GM12873 (cell line): ENCODE data around the gene ZBED4.

Experiments
- TF ChIP-seq, protein P1 (sequence below): IDR thresholded peaks from 2 replicates; pipeline ENCODE4 v1.5.1; 2012; ENCODE audit warnings: low read depth, mild to moderate bottlenecking, moderate library complexity, low read length, control low read depth; ENCODE audit not compliant: insufficient read depth; ENCODE audit errors: missing control alignments

ZBED4 gene

DNA sequence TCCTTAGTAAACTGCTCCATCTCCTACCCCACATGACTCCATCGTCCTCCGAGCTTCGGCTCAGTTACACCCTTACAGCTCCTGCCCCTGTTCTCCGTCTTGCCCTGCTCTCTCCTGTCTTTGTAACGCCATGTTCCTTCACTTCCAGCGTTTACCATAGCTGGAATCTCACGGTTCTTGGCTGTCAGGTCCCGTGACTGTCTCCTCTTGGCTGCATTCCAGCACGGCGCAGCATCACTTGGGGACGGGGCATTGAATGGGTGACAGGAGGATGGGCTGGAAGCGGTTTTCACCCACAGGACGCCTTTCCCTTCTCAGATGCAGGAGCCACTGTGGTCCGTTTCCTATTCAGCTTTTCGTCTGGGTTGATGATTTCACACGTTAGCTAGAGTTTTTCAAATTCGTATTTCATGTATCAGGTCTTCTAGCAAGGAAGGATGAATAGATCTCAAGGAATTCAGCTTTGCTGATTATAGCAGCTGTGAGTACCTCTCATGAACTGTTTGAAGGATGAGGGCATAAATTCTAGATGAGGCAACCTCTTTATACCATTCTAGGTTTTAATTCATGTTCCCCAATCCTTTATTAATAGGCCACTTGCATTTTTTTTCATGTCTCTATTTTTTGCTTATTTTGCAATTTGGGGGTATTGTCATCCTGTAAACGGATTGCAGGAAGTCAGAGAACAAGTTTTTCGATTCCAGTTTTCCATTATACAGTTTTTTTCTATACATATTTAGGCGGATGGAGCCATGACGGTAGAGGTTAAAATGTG lies 29.1 kb downstream of the ZBED4 start:
- TF ChIP-seq, protein P1, sequence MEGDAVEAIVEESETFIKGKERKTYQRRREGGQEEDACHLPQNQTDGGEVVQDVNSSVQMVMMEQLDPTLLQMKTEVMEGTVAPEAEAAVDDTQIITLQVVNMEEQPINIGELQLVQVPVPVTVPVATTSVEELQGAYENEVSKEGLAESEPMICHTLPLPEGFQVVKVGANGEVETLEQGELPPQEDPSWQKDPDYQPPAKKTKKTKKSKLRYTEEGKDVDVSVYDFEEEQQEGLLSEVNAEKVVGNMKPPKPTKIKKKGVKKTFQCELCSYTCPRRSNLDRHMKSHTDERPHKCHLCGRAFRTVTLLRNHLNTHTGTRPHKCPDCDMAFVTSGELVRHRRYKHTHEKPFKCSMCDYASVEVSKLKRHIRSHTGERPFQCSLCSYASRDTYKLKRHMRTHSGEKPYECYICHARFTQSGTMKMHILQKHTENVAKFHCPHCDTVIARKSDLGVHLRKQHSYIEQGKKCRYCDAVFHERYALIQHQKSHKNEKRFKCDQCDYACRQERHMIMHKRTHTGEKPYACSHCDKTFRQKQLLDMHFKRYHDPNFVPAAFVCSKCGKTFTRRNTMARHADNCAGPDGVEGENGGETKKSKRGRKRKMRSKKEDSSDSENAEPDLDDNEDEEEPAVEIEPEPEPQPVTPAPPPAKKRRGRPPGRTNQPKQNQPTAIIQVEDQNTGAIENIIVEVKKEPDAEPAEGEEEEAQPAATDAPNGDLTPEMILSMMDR: no peak

DNA sequence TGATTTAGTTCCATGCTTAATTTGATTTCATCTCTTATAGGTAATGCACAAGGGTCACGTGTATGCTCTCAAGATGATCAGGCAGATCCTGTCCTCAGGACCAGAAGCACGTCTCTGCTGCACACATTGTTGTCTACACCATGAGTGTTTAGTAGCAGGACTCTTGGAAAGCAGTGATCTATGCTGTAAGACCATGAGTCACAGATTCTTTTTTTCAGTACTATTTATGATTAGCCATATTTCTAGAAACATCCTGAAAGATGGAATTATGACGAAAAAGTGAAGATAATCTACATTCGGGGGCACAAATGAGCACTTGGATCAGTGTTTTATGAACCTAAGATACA lies 29.6 kb downstream of the ZBED4 start:
- TF ChIP-seq, protein P1: no peak

DNA sequence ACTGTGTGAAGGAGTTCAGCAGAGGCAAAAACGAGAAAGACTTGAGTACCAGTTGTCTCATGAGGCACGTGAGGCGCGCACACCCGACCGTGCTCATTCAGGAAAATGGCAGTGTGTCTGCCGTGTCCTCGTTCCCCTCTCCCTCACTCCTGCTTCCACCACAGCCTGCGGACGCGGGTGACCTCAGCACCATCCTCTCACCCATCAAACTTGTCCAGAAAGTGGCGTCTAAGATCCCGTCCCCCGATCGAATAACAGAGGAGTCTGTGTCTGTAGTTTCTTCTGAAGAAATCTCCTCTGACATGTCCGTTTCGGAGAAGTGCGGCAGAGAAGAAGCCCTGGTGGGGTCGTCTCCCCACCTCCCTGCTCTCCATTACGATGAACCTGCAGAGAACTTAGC lies 30.4 kb downstream of the ZBED4 start:
- TF ChIP-seq, protein P1: no peak

DNA sequence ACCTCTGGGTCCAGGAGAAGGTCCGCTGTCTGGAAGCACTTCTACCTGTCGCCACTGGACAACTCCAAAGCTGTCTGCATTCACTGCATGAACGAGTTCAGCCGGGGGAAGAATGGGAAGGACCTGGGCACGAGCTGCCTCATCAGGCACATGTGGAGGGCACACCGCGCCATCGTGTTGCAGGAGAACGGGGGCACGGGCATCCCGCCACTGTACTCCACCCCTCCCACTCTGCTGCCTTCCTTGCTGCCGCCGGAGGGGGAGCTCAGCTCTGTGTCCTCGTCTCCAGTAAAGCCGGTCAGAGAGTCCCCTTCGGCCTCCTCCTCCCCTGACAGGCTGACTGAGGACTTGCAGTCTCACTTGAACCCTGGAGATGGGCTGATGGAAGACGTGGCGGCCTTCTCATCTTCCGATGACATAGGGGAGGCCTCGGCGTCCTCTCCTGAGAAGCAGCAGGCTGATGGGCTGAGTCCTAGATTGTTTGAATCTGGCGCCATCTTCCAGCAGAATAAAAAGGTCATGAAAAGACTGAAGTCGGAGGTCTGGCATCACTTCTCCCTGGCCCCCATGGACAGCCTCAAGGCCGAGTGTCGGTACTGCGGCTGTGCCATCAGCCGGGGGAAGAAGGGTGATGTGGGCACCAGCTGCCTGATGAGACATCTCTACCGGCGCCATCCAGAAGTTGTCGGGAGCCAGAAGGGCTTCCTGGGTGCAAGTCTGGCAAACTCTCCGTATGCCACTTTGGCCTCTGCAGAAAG lies 31.0 kb downstream of the ZBED4 start:
- TF ChIP-seq, protein P1: no peak

DNA sequence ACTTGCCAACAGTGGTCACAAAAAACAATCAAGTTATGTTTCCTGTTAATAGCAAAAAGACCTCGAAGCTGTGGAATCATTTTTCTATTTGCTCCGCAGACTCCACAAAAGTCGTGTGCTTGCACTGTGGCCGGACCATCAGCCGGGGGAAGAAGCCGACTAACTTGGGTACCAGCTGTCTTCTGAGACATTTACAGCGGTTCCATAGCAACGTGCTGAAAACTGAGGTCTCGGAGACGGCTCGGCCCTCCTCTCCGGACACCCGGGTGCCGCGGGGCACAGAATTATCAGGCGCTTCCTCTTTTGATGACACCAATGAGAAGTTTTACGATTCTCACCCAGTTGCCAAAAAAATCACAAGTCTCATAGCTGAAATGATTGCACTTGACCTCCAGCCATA lies 31.6 kb downstream of the ZBED4 start:
- TF ChIP-seq, protein P1: no peak

DNA sequence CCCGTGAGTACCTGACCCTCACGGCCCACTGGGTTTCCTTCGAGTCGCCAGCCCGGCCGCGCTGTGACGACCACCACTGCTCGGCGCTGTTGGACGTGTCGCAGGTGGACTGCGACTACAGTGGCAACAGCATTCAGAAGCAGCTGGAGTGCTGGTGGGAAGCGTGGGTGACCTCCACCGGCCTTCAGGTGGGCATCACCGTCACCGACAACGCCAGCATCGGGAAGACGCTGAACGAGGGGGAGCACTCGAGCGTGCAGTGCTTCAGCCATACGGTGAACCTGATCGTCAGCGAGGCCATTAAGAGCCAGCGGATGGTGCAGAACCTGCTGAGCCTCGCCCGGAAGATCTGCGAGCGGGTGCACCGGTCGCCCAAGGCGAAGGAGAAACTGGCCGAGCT lies 32.2 kb downstream of the ZBED4 start:
- TF ChIP-seq, protein P1: no peak

DNA sequence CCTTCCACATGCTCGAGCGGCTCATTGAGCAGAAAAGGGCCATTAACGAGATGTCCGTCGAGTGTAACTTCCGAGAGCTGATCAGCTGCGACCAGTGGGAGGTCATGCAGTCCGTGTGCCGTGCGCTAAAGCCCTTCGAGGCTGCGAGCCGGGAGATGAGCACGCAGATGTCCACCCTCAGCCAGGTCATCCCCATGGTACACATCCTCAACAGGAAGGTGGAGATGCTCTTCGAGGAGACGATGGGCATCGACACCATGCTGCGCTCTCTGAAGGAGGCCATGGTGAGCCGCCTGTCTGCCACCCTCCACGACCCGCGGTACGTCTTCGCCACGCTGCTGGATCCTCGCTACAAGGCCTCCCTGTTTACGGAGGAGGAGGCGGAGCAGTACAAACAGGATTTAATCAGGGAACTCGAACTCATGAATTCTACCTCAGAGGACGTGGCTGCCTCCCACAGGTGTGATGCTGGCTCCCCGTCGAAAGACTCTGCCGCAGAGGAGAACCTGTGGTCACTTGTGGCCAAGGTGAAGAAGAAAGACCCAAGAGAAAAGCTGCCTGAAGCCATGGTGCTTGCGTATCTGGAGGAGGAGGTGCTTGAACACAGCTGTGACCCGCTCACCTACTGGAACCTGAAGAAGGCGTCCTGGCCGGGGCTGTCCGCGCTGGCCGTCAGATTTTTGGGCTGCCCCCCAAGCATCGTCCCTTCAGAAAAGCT lies 32.9 kb downstream of the ZBED4 start:
- TF ChIP-seq, protein P1: no peak
